A549 (cell line): Measurements from ENCODE around the gene CDK9. TPM values are rescaled to one million over a fixed set of nuclear protein-coding genes. Genes with fewer than 3 reads are reported as not detected.

Experiments used
- ATAC-seq, 2 experiments: fragments of 200-7000 bp in 1 of 2; fragments of >200 bp in 1 of 2; cut with Nextera tagmentation in 1 of 2; cut with Tn5 transposase in 1 of 2; 3 replicates each; pipeline versions ENCODE4 v1.8.0 to v1.9.1; 2018 to 2020; ENCODE audit warnings: mild to moderate bottlenecking in 1 of 2, moderate library complexity in 1 of 2
- CTCF ChIA-PET: fragments of 300-600 bp; sonication (Branson Sonifier 250); formaldehyde crosslinking; extraction: SDS; loops from one replicate; lab custom pipeline; 2021; ENCODE audit warnings: antibody characterized with exemption, inconsistent platforms; lab: Yijun Ruan, JAX
- POLR2A ChIA-PET: fragments of 350-600 bp; formaldehyde crosslinking; extraction: SDS; loops from one replicate; lab custom pipeline; 2021; ENCODE audit warnings: antibody characterized with exemption, inconsistent platforms; lab: Yijun Ruan, JAX
- DNase-seq, 2 experiments: peaks; one replicate each; pipeline versions ENCODE4 v3.0.0 to v3.0.0-alpha.2; 2011 to 2016; ENCODE audit warnings: low read depth in 1 of 2, low spot score in 1 of 2
- FAIRE-seq: peaks from 2 replicates; lab custom pipeline; 2011; peaks lifted over from hg19 to GRCh38; lab: Jason Lieb, UNC
- H3K27ac ChIP-seq, 2 experiments: fragments of >200 bp; sonication (Bioruptor Twin); formaldehyde crosslinking; 3 replicates each; pipeline ENCODE4 v1.5.1; 2016 to 2017
- H3K4me1 ChIP-seq: fragments of >200 bp; sonication (Bioruptor Twin); formaldehyde crosslinking; 3 replicates; pipeline ENCODE4 v1.6.1; 2016
- H3K4me2 ChIP-seq: fragments of >200 bp; sonication (Bioruptor Twin); formaldehyde crosslinking; 3 replicates; pipeline ENCODE4 v1.6.1; 2016
- H3K4me3 ChIP-seq: fragments of >200 bp; sonication (Bioruptor Twin); formaldehyde crosslinking; 3 replicates; pipeline ENCODE4 v1.5.1; 2016
- H3K9me3 ChIP-seq: fragments of >200 bp; sonication (Bioruptor Twin); formaldehyde crosslinking; 3 replicates; pipeline ENCODE4 v1.6.1; 2016
- CBX8 ChIP-seq: fragments of 200-600 bp; sonication (generic); IDR thresholded peaks from 2 replicates; pipeline ENCODE4 v1.6.1; 2016
- EHF ChIP-seq: fragments of 250-450 bp; sonication (Bioruptor Pico); IDR thresholded peaks from 2 replicates; pipeline ENCODE4 v1.5.0; 2020; ENCODE audit warnings: mild to moderate bottlenecking
- EP300 ChIP-seq, 2 experiments: fragments of >200 bp; sonication (Bioruptor Twin); formaldehyde crosslinking; IDR thresholded peaks; 2 replicates in 1 of 2; 3 replicates in 1 of 2; pipeline ENCODE4 v1.6.1; 2016 to 2017
- FOSL2 ChIP-seq, 2 experiments: fragments of 450-650 bp in 1 of 2; fragments of >200 bp in 1 of 2; sonication (Bioruptor Twin) in 1 of 2; formaldehyde crosslinking; IDR thresholded peaks; 2 replicates each; pipeline versions ENCODE4 v1.5.0 to v1.6.1; 2016 to 2020; ENCODE audit warnings: mild to moderate bottlenecking in 1 of 2, moderate library complexity in 1 of 2
- HMGXB4 ChIP-seq: fragments of 250-450 bp; sonication (Bioruptor Pico); IDR thresholded peaks from 2 replicates; pipeline ENCODE4 v1.5.0; 2021; ENCODE audit warnings: mild to moderate bottlenecking, moderate library complexity, borderline replicate concordance
- HOXB13 ChIP-seq: fragments of 250-450 bp; sonication (Bioruptor Pico); IDR thresholded peaks from 2 replicates; pipeline ENCODE4 v1.5.0; 2020; ENCODE audit warnings: low read depth, mild to moderate bottlenecking, moderate library complexity
- JUN ChIP-seq, 2 experiments: fragments of >200 bp; sonication (Bioruptor Twin); formaldehyde crosslinking; IDR thresholded peaks; 2 replicates in 1 of 2; 3 replicates in 1 of 2; pipeline ENCODE4 v1.6.1; 2016 to 2017
- JUNB ChIP-seq: fragments of >200 bp; sonication (Bioruptor Twin); formaldehyde crosslinking; IDR thresholded peaks from 2 replicates; pipeline ENCODE4 v1.6.1; 2016
- MAX ChIP-seq: IDR thresholded peaks from 2 replicates; pipeline ENCODE4 v1.6.1; 2012
- NFE2L2 ChIP-seq: fragments of 150-350 bp; conservative IDR thresholded peaks from 2 replicates; pipeline ENCODE4 v1.6.1; 2014; ENCODE audit warnings: low read length
- NR3C1 ChIP-seq: fragments of >200 bp; sonication (Bioruptor Twin); formaldehyde crosslinking; IDR thresholded peaks from 3 replicates; pipeline ENCODE4 v1.6.1; 2017
- POLR2A ChIP-seq: IDR thresholded peaks from 2 replicates; pipeline ENCODE4 v1.6.1; 2012; ENCODE audit warnings: mild to moderate bottlenecking, low read length
- POLR2AphosphoS2 ChIP-seq: conservative IDR thresholded peaks from 2 replicates; pipeline ENCODE4 v1.6.1; 2012; ENCODE audit warnings: low read length, improper control_type of control experiment, inconsistent platforms
- RAD21 ChIP-seq, 2 experiments: fragments of >200 bp in 1 of 2; sonication (Bioruptor Twin) in 1 of 2; formaldehyde crosslinking in 1 of 2; IDR thresholded peaks in 1 of 2; conservative IDR thresholded peaks in 1 of 2; 2 replicates in 1 of 2; 3 replicates in 1 of 2; pipeline ENCODE4 v1.6.1; 2012 to 2018; ENCODE audit warnings: inconsistent platforms in 1 of 2
- RCOR1 ChIP-seq: fragments of 150-350 bp; IDR thresholded peaks from 2 replicates; pipeline ENCODE4 v1.6.1; 2014; ENCODE audit warnings: antibody characterized with exemption, low read length, low read depth
- RFX5 ChIP-seq: fragments of 450-650 bp; IDR thresholded peaks from 2 replicates; pipeline ENCODE4 v1.7.1; 2014; ENCODE audit warnings: antibody characterized with exemption, mild to moderate bottlenecking, moderate library complexity
- RNF2 ChIP-seq: fragments of 200-600 bp; sonication (generic); IDR thresholded peaks from 2 replicates; pipeline ENCODE4 v1.6.1; 2016; ENCODE audit warnings: low read depth, mild to moderate bottlenecking, antibody characterized with exemption, moderate library complexity, borderline replicate concordance
- SMC3 ChIP-seq: fragments of >200 bp; sonication (Bioruptor Twin); formaldehyde crosslinking; IDR thresholded peaks from 3 replicates; pipeline ENCODE4 v1.6.1; 2018; ENCODE audit warnings: inconsistent platforms
- SREBF2 ChIP-seq: fragments of 450-650 bp; IDR thresholded peaks from 2 replicates; pipeline ENCODE4 v1.6.1; 2014; ENCODE audit warnings: mild to moderate bottlenecking, moderate library complexity
- TFCP2L1 ChIP-seq: fragments of 250-450 bp; sonication (Bioruptor Pico); IDR thresholded peaks from 2 replicates; pipeline ENCODE4 v1.5.0; 2021; ENCODE audit warnings: mild to moderate bottlenecking
- ZC3H11A ChIP-seq: fragments of 450-650 bp; IDR thresholded peaks from 2 replicates; pipeline ENCODE4 v1.6.1; 2014; ENCODE audit warnings: antibody characterized with exemption, mild to moderate bottlenecking
- WGBS: methylation state at CpG from one replicate; pipeline ENCODE4 v1.1.6; 2017; ENCODE audit errors: missing lambda C conversion rate; 5-methylcytosine and 5-hydroxymethylcytosine counted together
- polyA plus RNA-seq, 4 experiments: library from polyadenylated mRNA; depleted of rRNA in 3 of 4; stranded (reverse); fragments of >200 nt; fragmentation: RNase III in 1 of 4; extraction: RNeasy Plus Mini Kit Qiagen cat#74134 plus additional on column Dnase treatment in 1 of 4; gene quantifications; 2 replicates in 3 of 4; 3 replicates in 1 of 4; pipeline ENCODE4 v1.2.3, GENCODE V29; 2011 to 2017
- TF ChIP-seq, protein P1 (sequence below): IDR thresholded peaks from 2 replicates; pipeline ENCODE4 v1.6.1; 2012; ENCODE audit warnings: low read depth, borderline replicate concordance
- TF ChIP-seq, protein P2 (sequence below): IDR thresholded peaks from 2 replicates; pipeline ENCODE4 v1.6.1; 2012
- TF ChIP-seq, protein P3 (sequence below): fragments of >200 bp; sonication (Bioruptor Twin); formaldehyde crosslinking; IDR thresholded peaks from 3 replicates; pipeline ENCODE4 v1.5.1; 2016
- TF ChIP-seq, protein P4 (sequence below): fragments of 150-350 bp; IDR thresholded peaks from 2 replicates; pipeline ENCODE4 v1.6.1; 2014; ENCODE audit warnings: low read depth, mild to moderate bottlenecking, low read length

Gene CDK9
- polyA plus RNA-seq, 2 of the 4 experiments (the other 2 are of a cell fraction), result 43.8 to 45.7 TPM

- TF ChIP-seq, protein P1, sequence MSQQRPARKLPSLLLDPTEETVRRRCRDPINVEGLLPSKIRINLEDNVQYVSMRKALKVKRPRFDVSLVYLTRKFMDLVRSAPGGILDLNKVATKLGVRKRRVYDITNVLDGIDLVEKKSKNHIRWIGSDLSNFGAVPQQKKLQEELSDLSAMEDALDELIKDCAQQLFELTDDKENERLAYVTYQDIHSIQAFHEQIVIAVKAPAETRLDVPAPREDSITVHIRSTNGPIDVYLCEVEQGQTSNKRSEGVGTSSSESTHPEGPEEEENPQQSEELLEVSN, result no peak
- no peak for TF ChIP-seq CBX8
Observed at GRCh38 chr9:127789179-127789578, 3.3 kb downstream of the CDK9 start (continued).

- Histone ChIP-seq H3K4me3 (no peak overlapping the region), H3K27ac (no peak overlapping the region), H3K4me2 (no peak overlapping the region), H3K9me3 (no peaks in the 10 kb centered on the region), H3K4me1 (peaks cover 16% of the 10 kb centered on the region; the same call in 2 of the 3 replicates)
- TF ChIP-seq NR3C1 (no peak), RFX5 (no peak), TFCP2L1 (CRISPR knock-in tag) (no peak), EP300 (IDR thresholded peaks at IDR 0.05) (no peak), RCOR1 (no peak), JUN (IDR thresholded peaks at IDR 0.05) (no peak), NFE2L2 (no peak), POLR2A (no peak), RNF2 (no peak), POLR2AphosphoS2 (no peak), MAX (no peak), SMC3 (no peak)
- TF ChIP-seq, protein P2, sequence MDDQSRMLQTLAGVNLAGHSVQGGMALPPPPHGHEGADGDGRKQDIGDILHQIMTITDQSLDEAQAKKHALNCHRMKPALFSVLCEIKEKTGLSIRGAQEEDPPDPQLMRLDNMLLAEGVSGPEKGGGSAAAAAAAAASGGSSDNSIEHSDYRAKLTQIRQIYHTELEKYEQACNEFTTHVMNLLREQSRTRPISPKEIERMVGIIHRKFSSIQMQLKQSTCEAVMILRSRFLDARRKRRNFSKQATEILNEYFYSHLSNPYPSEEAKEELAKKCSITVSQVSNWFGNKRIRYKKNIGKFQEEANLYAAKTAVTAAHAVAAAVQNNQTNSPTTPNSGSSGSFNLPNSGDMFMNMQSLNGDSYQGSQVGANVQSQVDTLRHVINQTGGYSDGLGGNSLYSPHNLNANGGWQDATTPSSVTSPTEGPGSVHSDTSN, result no peak
- TF ChIP-seq, protein P3, sequence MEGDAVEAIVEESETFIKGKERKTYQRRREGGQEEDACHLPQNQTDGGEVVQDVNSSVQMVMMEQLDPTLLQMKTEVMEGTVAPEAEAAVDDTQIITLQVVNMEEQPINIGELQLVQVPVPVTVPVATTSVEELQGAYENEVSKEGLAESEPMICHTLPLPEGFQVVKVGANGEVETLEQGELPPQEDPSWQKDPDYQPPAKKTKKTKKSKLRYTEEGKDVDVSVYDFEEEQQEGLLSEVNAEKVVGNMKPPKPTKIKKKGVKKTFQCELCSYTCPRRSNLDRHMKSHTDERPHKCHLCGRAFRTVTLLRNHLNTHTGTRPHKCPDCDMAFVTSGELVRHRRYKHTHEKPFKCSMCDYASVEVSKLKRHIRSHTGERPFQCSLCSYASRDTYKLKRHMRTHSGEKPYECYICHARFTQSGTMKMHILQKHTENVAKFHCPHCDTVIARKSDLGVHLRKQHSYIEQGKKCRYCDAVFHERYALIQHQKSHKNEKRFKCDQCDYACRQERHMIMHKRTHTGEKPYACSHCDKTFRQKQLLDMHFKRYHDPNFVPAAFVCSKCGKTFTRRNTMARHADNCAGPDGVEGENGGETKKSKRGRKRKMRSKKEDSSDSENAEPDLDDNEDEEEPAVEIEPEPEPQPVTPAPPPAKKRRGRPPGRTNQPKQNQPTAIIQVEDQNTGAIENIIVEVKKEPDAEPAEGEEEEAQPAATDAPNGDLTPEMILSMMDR, result no peak
- 92% methylated on average over 9 of the region's 9 CpGs for WGBS
- DNase-seq (no peak), ATAC-seq (no peak), FAIRE-seq (no peak)
- ChIA-PET CTCF (interaction anchor here (0.5 to 8.1 kb wide), 5 partner anchors 12 to 132 kb away, joined by 3 to 83 read pairs (median 24); partner anchors contain the start of gene TOR2A), POLR2A (no interaction called here)
Observed at GRCh38 chr9:127790094-127790855, 4.4 kb downstream of the CDK9 start.

DNA sequence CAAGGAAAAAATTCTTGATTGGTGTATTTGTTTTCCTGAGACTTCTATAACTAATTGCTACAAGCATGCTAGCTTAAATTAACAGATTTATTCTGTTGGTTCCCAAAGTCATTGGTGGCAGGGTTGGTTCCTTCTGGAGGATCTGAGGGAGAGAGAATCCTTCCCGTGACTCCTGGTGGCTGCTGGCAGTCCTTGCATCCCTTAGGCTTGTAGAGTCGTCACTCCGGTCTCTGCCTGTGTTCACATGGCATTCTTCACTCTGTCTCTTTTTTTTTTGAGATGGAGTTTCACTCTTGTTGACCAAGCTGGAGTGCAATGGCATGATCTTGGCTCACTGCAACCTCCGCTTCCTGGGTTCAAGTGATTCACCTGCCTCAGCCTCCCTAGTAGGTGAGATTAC lies 5.3 kb downstream of the CDK9 start:
- no peak for TF ChIP-seq EHF (CRISPR knock-in tag)
- no peak for TF ChIP-seq RCOR1
- TF ChIP-seq JUNB, result no peak
- TF ChIP-seq HOXB13 (CRISPR knock-in tag), result no peak
- no peak for TF ChIP-seq TFCP2L1 (CRISPR knock-in tag)
- TF ChIP-seq CBX8, result no peak
- TF ChIP-seq, protein P4, sequence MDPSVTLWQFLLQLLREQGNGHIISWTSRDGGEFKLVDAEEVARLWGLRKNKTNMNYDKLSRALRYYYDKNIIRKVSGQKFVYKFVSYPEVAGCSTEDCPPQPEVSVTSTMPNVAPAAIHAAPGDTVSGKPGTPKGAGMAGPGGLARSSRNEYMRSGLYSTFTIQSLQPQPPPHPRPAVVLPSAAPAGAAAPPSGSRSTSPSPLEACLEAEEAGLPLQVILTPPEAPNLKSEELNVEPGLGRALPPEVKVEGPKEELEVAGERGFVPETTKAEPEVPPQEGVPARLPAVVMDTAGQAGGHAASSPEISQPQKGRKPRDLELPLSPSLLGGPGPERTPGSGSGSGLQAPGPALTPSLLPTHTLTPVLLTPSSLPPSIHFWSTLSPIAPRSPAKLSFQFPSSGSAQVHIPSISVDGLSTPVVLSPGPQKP, result no peak
- no peak for TF ChIP-seq ZC3H11A
- no peak for TF ChIP-seq HMGXB4 (CRISPR knock-in tag)
- no peak for TF ChIP-seq FOSL2 (IDR thresholded peaks at IDR 0.05)
- no peak for TF ChIP-seq FOSL2 (CRISPR knock-in tag; IDR thresholded peaks at IDR 0.05)
- TF ChIP-seq SREBF2, result no peak
- no peak for TF ChIP-seq RAD21 (conservative IDR thresholded peaks at IDR 0.05 in 1 of 2, IDR thresholded peaks at IDR 0.05 in 1 of 2)
- FAIRE-seq, result no peak
- no peak for ATAC-seq
- WGBS, result 90% methylated on average over 4 of the region's 4 CpGs
- ChIA-PET CTCF (interaction anchor here (2.8 to 7.4 kb wide), 2 partner anchors 79 to 131 kb away, joined by 17 to 67 read pairs; no protein-coding TSS in a partner anchor), POLR2A (no interaction called here)
- Histone ChIP-seq H3K4me3 (no peak overlapping the region), H3K4me2 (no peak overlapping the region), H3K27ac (no peak overlapping the region), H3K9me3 (no peaks in the 10 kb centered on the region), H3K4me1 (peaks cover 18% of the 10 kb centered on the region; the same call in 2 of the 3 replicates)
- peak in 1 of 2 experiments; percentile 31 for DNase-seq
